GM12801 (cell line): ENCODE measurements around the gene RGS10.

Experiments used
- CTCF ChIP-seq: IDR thresholded peaks from one replicate; pipeline ENCODE4 v1.5.1; 2011; ENCODE audit warnings: control low read depth; ENCODE audit not compliant: insufficient read length; ENCODE audit errors: extremely low read depth

The RGS10 gene

GRCh38 chr10:119452396-119452795 lies 90.1 kb downstream of the RGS10 start:
- TF ChIP-seq CTCF: no peak

DNA sequence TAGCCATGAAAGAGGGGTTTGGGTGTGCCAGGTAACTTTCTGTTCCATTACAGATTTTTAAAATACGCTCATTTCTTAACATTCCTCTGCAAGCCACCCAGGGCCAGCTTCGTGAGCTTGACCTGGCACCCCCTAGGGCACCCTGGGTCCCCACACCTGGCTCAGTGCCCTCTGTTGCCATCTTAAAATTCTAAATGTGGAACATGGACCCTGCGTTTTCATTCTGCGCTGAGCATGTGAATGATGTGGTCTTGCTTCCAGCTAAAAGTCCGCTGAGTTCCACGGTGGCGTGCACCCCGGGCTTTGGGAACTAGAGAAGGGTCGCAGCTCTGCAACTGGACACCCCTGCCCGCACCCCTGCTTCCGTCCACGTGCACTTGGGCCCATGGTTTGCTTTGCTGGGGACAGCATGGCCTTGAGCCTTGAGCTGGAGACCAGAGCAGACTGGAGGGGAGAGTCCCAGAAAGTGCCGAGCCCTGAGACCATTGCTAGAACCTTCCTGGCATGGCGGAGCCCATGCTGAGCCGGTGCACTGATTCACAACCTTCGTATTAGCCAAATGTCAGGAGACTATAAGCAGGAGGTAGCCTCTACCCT lies 91.1 kb downstream of the RGS10 start:
- TF ChIP-seq CTCF: no peak

DNA sequence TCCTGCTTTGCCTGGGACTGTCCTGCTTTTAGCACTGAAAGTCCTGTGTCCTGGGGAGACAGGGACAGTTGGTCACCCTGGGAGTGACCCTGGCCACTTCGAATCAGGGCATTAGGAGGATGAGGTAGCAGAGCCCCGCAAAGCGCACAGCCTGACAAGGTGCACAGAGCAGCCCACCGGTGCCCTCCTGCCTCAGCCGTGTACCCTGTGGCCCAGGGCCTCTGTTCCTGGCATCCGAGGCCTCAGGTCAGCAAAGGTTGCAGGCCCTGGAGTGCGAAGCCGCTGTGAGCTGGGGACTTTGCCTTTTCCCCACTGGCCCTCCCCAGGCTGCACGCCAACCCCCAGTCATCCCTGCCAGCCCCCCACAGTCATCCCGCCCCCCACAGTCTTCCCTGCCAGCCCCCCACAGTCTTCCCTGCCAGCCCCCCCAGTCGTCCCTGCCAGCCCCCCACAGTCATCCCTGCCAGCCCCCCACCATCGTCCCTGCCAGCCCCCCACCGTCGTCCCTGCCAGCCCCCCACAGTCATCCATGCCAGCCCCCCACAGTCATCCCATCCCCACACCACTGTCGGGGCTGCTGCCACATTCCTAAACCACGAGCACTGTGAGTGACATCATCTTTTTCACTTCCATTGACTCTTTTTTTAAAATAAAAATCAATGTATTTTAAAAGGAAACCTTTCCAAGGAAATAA lies 91.8 kb downstream of the RGS10 start:
- no peak for TF ChIP-seq CTCF
